Measurements from ENCODE around the gene ERC2. TPM values are rescaled to one million over a fixed set of nuclear protein-coding genes. Genes with fewer than 3 reads are reported as not detected.

Gene ERC2
- polyA plus RNA-seq, 2 of the 4 experiments (the other 2 are of a cell fraction) = 0.16 TPM; not detected in 1

- TF ChIP-seq TFCP2L1 (CRISPR knock-in tag; IDR thresholded peaks at IDR 0.05) (no peak), FOSB (CRISPR knock-in tag; IDR thresholded peaks at IDR 0.05) (no peak), USF2 (IDR thresholded peaks at IDR 0.05) (no peak), CBX8 (IDR thresholded peaks at IDR 0.05) (no peak), HOXA7 (CRISPR knock-in tag; IDR thresholded peaks at IDR 0.05) (no peak), ZFP36 (IDR thresholded peaks at IDR 0.05; ENCODE audit: borderline replicate concordance, partially characterized antibody) (no peak), JUN (IDR thresholded peaks at IDR 0.05) (no peak), ZNF302 (CRISPR knock-in tag; IDR thresholded peaks at IDR 0.05) (no peak), POLR2AphosphoS2 (conservative IDR thresholded peaks at IDR 0.05; ENCODE audit: low read length) (no peak), EHMT2 (IDR thresholded peaks at IDR 0.05; ENCODE audit: low read depth) (no peak)
Measured at GRCh38 chr3:56370991-56371775, 97.1 kb downstream of the ERC2 start (continued).

- no peak for ATAC-seq
- no peaks in the 10 kb centered on the region for H3K4me1 ChIP-seq
- CTCF ChIA-PET = no interaction called here
Measured at GRCh38 chr3:56369914-56370313, 98.4 kb downstream of the ERC2 start.

GRCh38 chr3:56368846-56369245 lies 99.4 kb downstream of the ERC2 start:
- ChIA-PET CTCF (no interaction called here), POLR2A (no interaction called here)
- ATAC-seq (no peak), FAIRE-seq (no peak), DNase-seq (ENCODE audit: low read depth in 1 of 2, low spot score in 1 of 2) (no peak)
- Histone ChIP-seq H3K4me3 (no peak overlapping the region), H3K4me1 (no peaks in the 10 kb centered on the region), H3K9me3 (no peaks in the 10 kb centered on the region), H3K4me2 (no peak overlapping the region), H3K27ac (no peak overlapping the region)
- TF ChIP-seq FOSB (CRISPR knock-in tag; IDR thresholded peaks at IDR 0.05) (no peak), PBX3 (IDR thresholded peaks at IDR 0.05) (no peak)
- 9% methylated on average over 4 of the region's 4 CpGs for WGBS (ENCODE audit: missing lambda C conversion rate)

More at GRCh38 chr3:56369914-56370313, 98.4 kb downstream of the ERC2 start:
- 20% methylated on average over 1 of the region's 3 CpGs for WGBS (ENCODE audit: missing lambda C conversion rate)
- Histone ChIP-seq H3K4me3 (no peak overlapping the region), H3K27ac (no peak overlapping the region), H3K4me2 (no peak overlapping the region), H3K9me3 (no peaks in the 10 kb centered on the region)
- FAIRE-seq (no peak), DNase-seq (ENCODE audit: low read depth in 1 of 2, low spot score in 1 of 2) (no peak)
- no peak for TF ChIP-seq USF2 (IDR thresholded peaks at IDR 0.05)
- POLR2A ChIA-PET = no interaction called here

- CTCF ChIA-PET = no interaction called here
- Histone ChIP-seq H3K4me2 (no peak overlapping the region), H3K27ac (no peak overlapping the region), H3K4me3 (no peak overlapping the region), H3K9me3 (no peaks in the 10 kb centered on the region), H3K4me1 (no peaks in the 10 kb centered on the region)
- FAIRE-seq = no peak
- POLR2A ChIA-PET = no interaction called here
- DNase-seq (ENCODE audit: low read depth in 1 of 2, low spot score in 1 of 2) = no peak
- WGBS (ENCODE audit: missing lambda C conversion rate) = 24% methylated on average over 4 of the region's 4 CpGs
- ATAC-seq = no peak
- no peak for TF ChIP-seq CHD4 (IDR thresholded peaks at IDR 0.05; ENCODE audit: borderline replicate concordance)
- TF ChIP-seq SREBF2 (IDR thresholded peaks at IDR 0.05) = no peak
- TF ChIP-seq HMGXB4 (CRISPR knock-in tag; IDR thresholded peaks at IDR 0.05; ENCODE audit: borderline replicate concordance) = no peak
- TF ChIP-seq HOXA7 (CRISPR knock-in tag; IDR thresholded peaks at IDR 0.05) = no peak
- TF ChIP-seq FOSB (CRISPR knock-in tag; IDR thresholded peaks at IDR 0.05) = no peak
- TF ChIP-seq HDAC2 (IDR thresholded peaks at IDR 0.05) = no peak
- TF ChIP-seq ZC3H11A (IDR thresholded peaks at IDR 0.05) = no peak
- TF ChIP-seq TP53 (CRISPR knock-in tag; IDR thresholded peaks at IDR 0.05) = no peak
- TF ChIP-seq KDM1A (IDR thresholded peaks at IDR 0.05; ENCODE audit: low read depth) = no peak
- TF ChIP-seq ATOH8 (CRISPR knock-in tag; IDR thresholded peaks at IDR 0.05; ENCODE audit: low read depth) = no peak
- TF ChIP-seq RARB (CRISPR knock-in tag; IDR thresholded peaks at IDR 0.05) = no peak
- TF ChIP-seq ZSCAN20 (CRISPR knock-in tag; IDR thresholded peaks at IDR 0.05) = no peak
- no peak for TF ChIP-seq POLR2AphosphoS2 (conservative IDR thresholded peaks at IDR 0.05; ENCODE audit: low read length)
- no peak for TF ChIP-seq RAD21 (conservative IDR thresholded peaks at IDR 0.05 in 1 of 2, IDR thresholded peaks at IDR 0.05 in 1 of 2)
- no peak for TF ChIP-seq POLR2A (IDR thresholded peaks at IDR 0.05; ENCODE audit: low read length)
Measured at GRCh38 chr3:56366641-56367162, 101.6 kb downstream of the ERC2 start.
